H9 (cell line): Measurements from ENCODE around the gene HOXA2. TPM values are rescaled to one million over a fixed set of nuclear protein-coding genes. Genes with fewer than 3 reads are reported as not detected.

Experiments
- DNase-seq: peaks from one replicate; pipeline ENCODE4 v3.0.0-alpha.2; 2017
- H2AFZ ChIP-seq: one replicate; pipeline ENCODE4 v1.6.1; 2013; ENCODE audit warnings: mild to moderate bottlenecking, low read length, control low read depth, moderate library complexity
- H2AK5ac ChIP-seq: 2 replicates; pipeline ENCODE4 v1.6.1; 2013; ENCODE audit warnings: low read length, control low read depth, mixed read lengths; ENCODE audit not compliant: insufficient read length
- H2BK120ac ChIP-seq: one replicate; pipeline ENCODE4 v1.6.1; 2013; ENCODE audit warnings: low read depth, mild to moderate bottlenecking, low read length, control low read depth, inconsistent platforms; ENCODE audit not compliant: poor library complexity, severe bottlenecking
- H2BK12ac ChIP-seq: 2 replicates; pipeline ENCODE4 v1.6.1; 2013; ENCODE audit warnings: low read length, control low read depth, mixed read lengths, low read depth; ENCODE audit not compliant: insufficient read length
- H2BK15ac ChIP-seq: 2 replicates; pipeline ENCODE4 v1.6.1; 2013; ENCODE audit warnings: low read depth, low read length, control low read depth
- H2BK20ac ChIP-seq: one replicate; pipeline ENCODE4 v1.6.1; 2013; ENCODE audit warnings: low read depth, mild to moderate bottlenecking, low read length, control low read depth, inconsistent platforms; ENCODE audit not compliant: poor library complexity, severe bottlenecking
- H2BK5ac ChIP-seq: 2 replicates; pipeline ENCODE4 v1.6.1; 2013; ENCODE audit warnings: low read length, control low read depth, mixed read lengths; ENCODE audit not compliant: insufficient read length
- H3K14ac ChIP-seq: 2 replicates; pipeline ENCODE4 v1.6.1; 2013; ENCODE audit warnings: low read length, control low read depth; ENCODE audit not compliant: insufficient read depth
- H3K18ac ChIP-seq: 2 replicates; pipeline ENCODE4 v1.6.1; 2013; ENCODE audit warnings: low read depth, mild to moderate bottlenecking, mixed read lengths, low read length, control low read depth; ENCODE audit not compliant: insufficient read length
- H3K23ac ChIP-seq: 2 replicates; pipeline ENCODE4 v1.6.1; 2013; ENCODE audit warnings: low read length, control low read depth, mixed read lengths, low read depth; ENCODE audit not compliant: insufficient read length
- H3K23me2 ChIP-seq: 2 replicates; pipeline ENCODE4 v1.6.1; 2013; ENCODE audit warnings: low read depth, mild to moderate bottlenecking, mixed read lengths, low read length, control low read depth; ENCODE audit not compliant: insufficient read length, poor library complexity, severe bottlenecking
- H3K27ac ChIP-seq: 2 replicates; pipeline ENCODE4 v1.5.1; 2013; ENCODE audit warnings: low read length, control low read depth, mixed read lengths, low read depth; ENCODE audit not compliant: insufficient read length
- H3K27me3 ChIP-seq: 2 replicates; pipeline ENCODE4 v1.6.1; 2013; ENCODE audit warnings: low read length, control low read depth, inconsistent platforms; ENCODE audit not compliant: insufficient read depth
- H3K4ac ChIP-seq: 2 replicates; pipeline ENCODE4 v1.6.1; 2013; ENCODE audit warnings: low read depth, mild to moderate bottlenecking, control low read depth, inconsistent platforms, low read length, moderate library complexity
- H3K4me1 ChIP-seq: 2 replicates; pipeline ENCODE4 v1.6.1; 2013; ENCODE audit warnings: low read length, control low read depth, inconsistent platforms; ENCODE audit not compliant: insufficient read depth
- H3K4me2 ChIP-seq: 2 replicates; pipeline ENCODE4 v1.6.1; 2013; ENCODE audit warnings: low read length, control low read depth, mixed read lengths; ENCODE audit not compliant: insufficient read length, insufficient read depth
- H3K56ac ChIP-seq: 2 replicates; pipeline ENCODE4 v1.6.1; 2013; ENCODE audit warnings: low read depth, mild to moderate bottlenecking, mixed read lengths, low read length, control low read depth; ENCODE audit not compliant: insufficient read length
- H3K79me1 ChIP-seq: 2 replicates; pipeline ENCODE4 v1.6.1; 2013; ENCODE audit warnings: low read depth, mild to moderate bottlenecking, moderate library complexity, low read length, control low read depth, inconsistent platforms; ENCODE audit not compliant: insufficient read depth, poor library complexity, severe bottlenecking
- H3K79me2 ChIP-seq: 2 replicates; pipeline ENCODE4 v1.6.1; 2013; ENCODE audit warnings: low read length, control low read depth, inconsistent platforms; ENCODE audit not compliant: insufficient read depth
- H3K9ac ChIP-seq: 2 replicates; pipeline ENCODE4 v1.6.1; 2013; ENCODE audit warnings: low read length, control low read depth, mixed read lengths; ENCODE audit not compliant: insufficient read length; ENCODE audit errors: extremely low read depth
- H3K9me3 ChIP-seq: one replicate; pipeline ENCODE4 v1.6.1; 2013; ENCODE audit warnings: low read depth, low read length, inconsistent platforms; ENCODE audit not compliant: control insufficient read depth
- H3T11ph ChIP-seq: one replicate; pipeline ENCODE4 v1.6.1; 2013; ENCODE audit warnings: mild to moderate bottlenecking, low read length, control low read depth, inconsistent platforms
- H4K20me1 ChIP-seq: one replicate; pipeline ENCODE4 v1.6.1; 2013; ENCODE audit not compliant: control insufficient read depth, insufficient read length, insufficient read depth
- H4K5ac ChIP-seq: 2 replicates; pipeline ENCODE4 v1.6.1; 2013; ENCODE audit warnings: low read depth, mild to moderate bottlenecking, mixed read lengths, low read length, control low read depth; ENCODE audit not compliant: insufficient read length
- H4K8ac ChIP-seq: replicated peaks from 2 replicates; pipeline ENCODE4 v1.6.1; 2013; ENCODE audit warnings: low read length, control low read depth, mixed read lengths, low read depth; ENCODE audit not compliant: insufficient read length
- H4K91ac ChIP-seq: 2 replicates; pipeline ENCODE4 v1.6.1; 2013; ENCODE audit warnings: low read depth, mild to moderate bottlenecking, moderate library complexity, mixed read lengths, low read length, control low read depth; ENCODE audit not compliant: insufficient read length
- H3K27ac Mint-ChIP-seq, 3 experiments: 2 replicates in 2 of 3; 3 replicates in 1 of 3; pipeline ENCODE4 v1.8.0; 2020 to 2021; ENCODE audit warnings: mixed read lengths in 3 of 3, mild to moderate bottlenecking in 1 of 3, moderate library complexity in 1 of 3
- H3K27me3 Mint-ChIP-seq: 2 replicates; pipeline ENCODE4 v1.8.0; 2021; ENCODE audit warnings: low read depth, mild to moderate bottlenecking, moderate library complexity, mixed read lengths
- H3K36me3 Mint-ChIP-seq, 3 experiments: 2 replicates in 2 of 3; 3 replicates in 1 of 3; pipeline ENCODE4 v1.8.0; 2020 to 2021; ENCODE audit warnings: low read depth in 3 of 3, mixed read lengths in 3 of 3; ENCODE audit not compliant: insufficient read depth in 1 of 3
- H3K4me1 Mint-ChIP-seq, 2 experiments: 2 replicates each; pipeline ENCODE4 v1.8.0; 2020; ENCODE audit warnings: mixed read lengths in 2 of 2
- H3K4me3 Mint-ChIP-seq, 2 experiments: 2 replicates in 1 of 2; 3 replicates in 1 of 2; pipeline ENCODE4 v1.8.0; 2020 to 2021; ENCODE audit warnings: mild to moderate bottlenecking in 2 of 2, mixed read lengths in 2 of 2, moderate library complexity in 1 of 2
- H3K9me3 Mint-ChIP-seq, 2 experiments: 2 replicates in 1 of 2; 3 replicates in 1 of 2; pipeline ENCODE4 v1.8.0; 2020; ENCODE audit warnings: mild to moderate bottlenecking in 2 of 2, mixed read lengths in 2 of 2, moderate library complexity in 1 of 2
- CTCF ChIP-seq: fragments of 200-600 bp; sonication (generic); conservative IDR thresholded peaks from 3 replicates; pipeline ENCODE4 v1.8.0; 2021; ENCODE audit warnings: antibody characterized with exemption, mild to moderate bottlenecking
- WGBS: extraction: QIAGEN DNeasy Blood & Tissue Kit; methylation state at CpG from one replicate; pipeline ENCODE4 v1.1.7; 2013; ENCODE audit warnings: missing lambda C conversion rate, low lambda C conversion rate, mixed read lengths; ENCODE audit not compliant: insufficient read length; ENCODE audit errors: extremely low coverage; 5-methylcytosine and 5-hydroxymethylcytosine counted together
- total RNA-seq: library from RNA; stranded (reverse); gene quantifications from 2 replicates; pipeline ENCODE4 v1.2.1, GENCODE V29; 2021

HOXA2 gene
- total RNA-seq, 1 experiment from 2014 or later, result not detected

GRCh38 chr7:27113991-27114769 lies 11.7 kb upstream of the HOXA2 start:
- no peak overlapping the region for H2BK120ac ChIP-seq
- no peak overlapping the region for H4K91ac ChIP-seq
- Mint-ChIP-seq H3K27ac (no peak overlapping the region; a peak in 1 of 7 replicates), H3K36me3 (peaks cover 0 to 2% (median 0%) of the 10 kb centered on the region in 3 experiments; a peak in 2 of 7 replicates), H3K4me3 (peak overlapping the region in 1 of 2 experiments; percentile 68; a peak in 3 of 5 replicates), H3K4me1 (peaks cover 8 to 19% of the 10 kb centered on the region in 2 experiments; a peak in 3 of 4 replicates), H3K27me3 (peaks cover 98% of the 10 kb centered on the region), H3K9me3 (peaks cover 0 to 1% of the 10 kb centered on the region in 2 experiments; a peak in 3 of 5 replicates)
- DNase-seq, result no peak
- H3K79me2 ChIP-seq, result no peaks in the 10 kb centered on the region
- H3K9ac ChIP-seq, result no peak overlapping the region
- H2AFZ ChIP-seq, result no peak overlapping the region
- no peak overlapping the region for H3K56ac ChIP-seq
- H3K14ac ChIP-seq, result no peak overlapping the region
- TF ChIP-seq CTCF, result no peak
- H3K9me3 ChIP-seq, result no peaks in the 10 kb centered on the region
- H3K79me1 ChIP-seq, result no peaks in the 10 kb centered on the region
- no peak overlapping the region for H3K18ac ChIP-seq
- no peak overlapping the region for H3K27ac ChIP-seq
- no peaks in the 10 kb centered on the region for H3K4me1 ChIP-seq
- H3K23me2 ChIP-seq, result peaks cover 3% of the 10 kb centered on the region
- no CpG with 5 or more reads among the region's 26 CpGs for WGBS
- H3K27me3 ChIP-seq, result peaks cover 96% of the 10 kb centered on the region
- no peak overlapping the region for H2BK12ac ChIP-seq
- no peak overlapping the region for H2AK5ac ChIP-seq
- H3T11ph ChIP-seq, result no peak overlapping the region
- no peak overlapping the region for H3K4me2 ChIP-seq
- no peak overlapping the region for H4K5ac ChIP-seq
- no peak overlapping the region for H3K23ac ChIP-seq
- H4K20me1 ChIP-seq, result peaks cover 2% of the 10 kb centered on the region
- no peak overlapping the region for H2BK5ac ChIP-seq
- H4K8ac ChIP-seq, result no peak overlapping the region
- H2BK15ac ChIP-seq, result no peak overlapping the region
- H2BK20ac ChIP-seq, result no peak overlapping the region
- H3K4ac ChIP-seq, result no peak overlapping the region
